ENCODE results near the gene SORT1. TPM values are rescaled to one million over a fixed set of nuclear protein-coding genes. Genes with fewer than 3 reads are reported as not detected.

The SORT1 gene
- total and polyA plus RNA-seq, 2 of the 13 experiments (the other 11 are each of a cell fraction or from before 2014, with no cell fraction given) = 32.4 to 93.0 TPM

DNA sequence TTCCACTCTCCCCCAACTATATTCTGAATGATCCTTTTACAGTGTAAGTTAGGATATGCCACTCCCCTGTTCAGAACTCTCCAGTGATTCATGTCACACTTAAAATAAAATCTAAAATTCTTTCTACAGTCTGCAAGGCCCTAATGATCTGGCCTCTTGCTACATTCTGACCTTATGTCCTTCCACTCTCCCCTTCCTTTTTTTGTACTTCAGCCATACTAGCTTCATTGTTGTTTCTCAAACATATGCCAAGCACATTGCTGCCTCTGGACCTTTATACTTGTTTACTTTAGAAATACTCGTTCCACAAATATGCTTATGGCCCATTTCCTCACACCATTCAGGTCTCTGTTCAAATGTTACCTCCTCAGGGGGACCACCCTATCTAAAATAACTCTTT is 43.4 kb upstream of the SORT1 start (continued):
- TF ChIP-seq, protein P1, sequence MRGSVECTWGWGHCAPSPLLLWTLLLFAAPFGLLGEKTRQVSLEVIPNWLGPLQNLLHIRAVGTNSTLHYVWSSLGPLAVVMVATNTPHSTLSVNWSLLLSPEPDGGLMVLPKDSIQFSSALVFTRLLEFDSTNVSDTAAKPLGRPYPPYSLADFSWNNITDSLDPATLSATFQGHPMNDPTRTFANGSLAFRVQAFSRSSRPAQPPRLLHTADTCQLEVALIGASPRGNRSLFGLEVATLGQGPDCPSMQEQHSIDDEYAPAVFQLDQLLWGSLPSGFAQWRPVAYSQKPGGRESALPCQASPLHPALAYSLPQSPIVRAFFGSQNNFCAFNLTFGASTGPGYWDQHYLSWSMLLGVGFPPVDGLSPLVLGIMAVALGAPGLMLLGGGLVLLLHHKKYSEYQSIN (CRISPR knock-in tag; IDR thresholded peaks at IDR 0.05; ENCODE audit: borderline replicate concordance) = no peak
- TF ChIP-seq SPEN (CRISPR knock-in tag; IDR thresholded peaks at IDR 0.05; ENCODE audit: low read depth) = no peak
- TF ChIP-seq ZFP1 (CRISPR knock-in tag; IDR thresholded peaks at IDR 0.05) = no peak
- TF ChIP-seq, protein P2, sequence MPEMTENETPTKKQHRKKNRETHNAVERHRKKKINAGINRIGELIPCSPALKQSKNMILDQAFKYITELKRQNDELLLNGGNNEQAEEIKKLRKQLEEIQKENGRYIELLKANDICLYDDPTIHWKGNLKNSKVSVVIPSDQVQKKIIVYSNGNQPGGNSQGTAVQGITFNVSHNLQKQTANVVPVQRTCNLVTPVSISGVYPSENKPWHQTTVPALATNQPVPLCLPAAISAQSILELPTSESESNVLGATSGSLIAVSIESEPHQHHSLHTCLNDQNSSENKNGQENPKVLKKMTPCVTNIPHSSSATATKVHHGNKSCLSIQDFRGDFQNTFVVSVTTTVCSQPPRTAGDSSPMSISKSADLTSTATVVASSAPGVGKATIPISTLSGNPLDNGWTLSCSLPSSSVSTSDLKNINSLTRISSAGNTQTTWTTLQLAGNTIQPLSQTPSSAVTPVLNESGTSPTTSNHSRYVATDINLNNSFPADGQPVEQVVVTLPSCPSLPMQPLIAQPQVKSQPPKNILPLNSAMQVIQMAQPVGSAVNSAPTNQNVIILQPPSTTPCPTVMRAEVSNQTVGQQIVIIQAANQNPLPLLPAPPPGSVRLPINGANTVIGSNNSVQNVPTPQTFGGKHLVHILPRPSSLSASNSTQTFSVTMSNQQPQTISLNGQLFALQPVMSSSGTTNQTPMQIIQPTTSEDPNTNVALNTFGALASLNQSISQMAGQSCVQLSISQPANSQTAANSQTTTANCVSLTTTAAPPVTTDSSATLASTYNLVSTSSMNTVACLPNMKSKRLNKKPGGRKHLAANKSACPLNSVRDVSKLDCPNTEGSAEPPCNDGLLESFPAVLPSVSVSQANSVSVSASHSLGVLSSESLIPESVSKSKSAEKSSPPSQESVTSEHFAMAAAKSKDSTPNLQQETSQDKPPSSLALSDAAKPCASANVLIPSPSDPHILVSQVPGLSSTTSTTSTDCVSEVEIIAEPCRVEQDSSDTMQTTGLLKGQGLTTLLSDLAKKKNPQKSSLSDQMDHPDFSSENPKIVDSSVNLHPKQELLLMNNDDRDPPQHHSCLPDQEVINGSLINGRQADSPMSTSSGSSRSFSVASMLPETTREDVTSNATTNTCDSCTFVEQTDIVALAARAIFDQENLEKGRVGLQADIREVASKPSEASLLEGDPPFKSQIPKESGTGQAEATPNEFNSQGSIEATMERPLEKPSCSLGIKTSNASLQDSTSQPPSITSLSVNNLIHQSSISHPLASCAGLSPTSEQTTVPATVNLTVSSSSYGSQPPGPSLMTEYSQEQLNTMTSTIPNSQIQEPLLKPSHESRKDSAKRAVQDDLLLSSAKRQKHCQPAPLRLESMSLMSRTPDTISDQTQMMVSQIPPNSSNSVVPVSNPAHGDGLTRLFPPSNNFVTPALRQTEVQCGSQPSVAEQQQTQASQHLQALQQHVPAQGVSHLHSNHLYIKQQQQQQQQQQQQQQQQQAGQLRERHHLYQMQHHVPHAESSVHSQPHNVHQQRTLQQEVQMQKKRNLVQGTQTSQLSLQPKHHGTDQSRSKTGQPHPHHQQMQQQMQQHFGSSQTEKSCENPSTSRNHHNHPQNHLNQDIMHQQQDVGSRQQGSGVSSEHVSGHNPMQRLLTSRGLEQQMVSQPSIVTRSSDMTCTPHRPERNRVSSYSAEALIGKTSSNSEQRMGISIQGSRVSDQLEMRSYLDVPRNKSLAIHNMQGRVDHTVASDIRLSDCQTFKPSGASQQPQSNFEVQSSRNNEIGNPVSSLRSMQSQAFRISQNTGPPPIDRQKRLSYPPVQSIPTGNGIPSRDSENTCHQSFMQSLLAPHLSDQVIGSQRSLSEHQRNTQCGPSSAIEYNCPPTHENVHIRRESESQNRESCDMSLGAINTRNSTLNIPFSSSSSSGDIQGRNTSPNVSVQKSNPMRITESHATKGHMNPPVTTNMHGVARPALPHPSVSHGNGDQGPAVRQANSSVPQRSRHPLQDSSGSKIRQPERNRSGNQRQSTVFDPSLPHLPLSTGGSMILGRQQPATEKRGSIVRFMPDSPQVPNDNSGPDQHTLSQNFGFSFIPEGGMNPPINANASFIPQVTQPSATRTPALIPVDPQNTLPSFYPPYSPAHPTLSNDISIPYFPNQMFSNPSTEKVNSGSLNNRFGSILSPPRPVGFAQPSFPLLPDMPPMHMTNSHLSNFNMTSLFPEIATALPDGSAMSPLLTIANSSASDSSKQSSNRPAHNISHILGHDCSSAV (CRISPR knock-in tag; IDR thresholded peaks at IDR 0.05; ENCODE audit: borderline replicate concordance) = no peak
- TF ChIP-seq HIVEP1 (CRISPR knock-in tag; IDR thresholded peaks at IDR 0.05) = no peak
- TF ChIP-seq, protein P3, sequence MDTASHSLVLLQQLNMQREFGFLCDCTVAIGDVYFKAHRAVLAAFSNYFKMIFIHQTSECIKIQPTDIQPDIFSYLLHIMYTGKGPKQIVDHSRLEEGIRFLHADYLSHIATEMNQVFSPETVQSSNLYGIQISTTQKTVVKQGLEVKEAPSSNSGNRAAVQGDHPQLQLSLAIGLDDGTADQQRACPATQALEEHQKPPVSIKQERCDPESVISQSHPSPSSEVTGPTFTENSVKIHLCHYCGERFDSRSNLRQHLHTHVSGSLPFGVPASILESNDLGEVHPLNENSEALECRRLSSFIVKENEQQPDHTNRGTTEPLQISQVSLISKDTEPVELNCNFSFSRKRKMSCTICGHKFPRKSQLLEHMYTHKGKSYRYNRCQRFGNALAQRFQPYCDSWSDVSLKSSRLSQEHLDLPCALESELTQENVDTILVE (CRISPR knock-in tag; IDR thresholded peaks at IDR 0.05) = no peak
- no peak for TF ChIP-seq ZNF672 (CRISPR knock-in tag; IDR thresholded peaks at IDR 0.05)
- TF ChIP-seq MIXL1 (CRISPR knock-in tag; IDR thresholded peaks at IDR 0.05) = peak; percentile 44; the same call in 1 of the 2 replicates
- TF ChIP-seq, protein P4, sequence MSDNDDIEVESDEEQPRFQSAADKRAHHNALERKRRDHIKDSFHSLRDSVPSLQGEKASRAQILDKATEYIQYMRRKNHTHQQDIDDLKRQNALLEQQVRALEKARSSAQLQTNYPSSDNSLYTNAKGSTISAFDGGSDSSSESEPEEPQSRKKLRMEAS (IDR thresholded peaks at IDR 0.05) = peak; percentile 54
- peak; percentile 35; the same call in 1 of the 2 replicates for TF ChIP-seq JUNB (CRISPR knock-in tag; IDR thresholded peaks at IDR 0.05; ENCODE audit: borderline replicate concordance)
- peak; percentile 89 for TF ChIP-seq GATAD2A (CRISPR knock-in tag; IDR thresholded peaks at IDR 0.05)
- TF ChIP-seq, protein P5, sequence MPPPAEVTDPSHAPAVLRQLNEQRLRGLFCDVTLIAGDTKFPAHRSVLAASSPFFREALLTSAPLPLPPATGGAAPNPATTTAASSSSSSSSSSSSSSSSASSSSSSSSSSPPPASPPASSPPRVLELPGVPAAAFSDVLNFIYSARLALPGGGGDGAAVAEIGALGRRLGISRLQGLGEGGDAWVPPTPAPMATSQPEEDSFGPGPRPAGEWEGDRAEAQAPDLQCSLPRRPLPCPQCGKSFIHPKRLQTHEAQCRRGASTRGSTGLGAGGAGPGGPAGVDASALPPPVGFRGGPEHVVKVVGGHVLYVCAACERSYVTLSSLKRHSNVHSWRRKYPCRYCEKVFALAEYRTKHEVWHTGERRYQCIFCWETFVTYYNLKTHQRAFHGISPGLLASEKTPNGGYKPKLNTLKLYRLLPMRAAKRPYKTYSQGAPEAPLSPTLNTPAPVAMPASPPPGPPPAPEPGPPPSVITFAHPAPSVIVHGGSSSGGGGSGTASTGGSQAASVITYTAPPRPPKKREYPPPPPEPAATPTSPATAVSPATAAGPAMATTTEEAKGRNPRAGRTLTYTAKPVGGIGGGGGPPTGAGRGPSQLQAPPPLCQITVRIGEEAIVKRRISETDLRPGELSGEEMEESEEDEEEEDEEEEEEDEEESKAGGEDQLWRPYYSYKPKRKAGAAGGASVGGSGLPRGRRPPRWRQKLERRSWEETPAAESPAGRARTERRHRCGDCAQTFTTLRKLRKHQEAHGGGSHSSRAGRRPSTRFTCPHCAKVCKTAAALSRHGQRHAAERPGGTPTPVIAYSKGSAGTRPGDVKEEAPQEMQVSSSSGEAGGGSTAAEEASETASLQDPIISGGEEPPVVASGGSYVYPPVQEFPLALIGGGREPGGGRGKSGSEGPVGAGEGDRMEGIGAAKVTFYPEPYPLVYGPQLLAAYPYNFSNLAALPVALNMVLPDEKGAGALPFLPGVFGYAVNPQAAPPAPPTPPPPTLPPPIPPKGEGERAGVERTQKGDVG (CRISPR knock-in tag; IDR thresholded peaks at IDR 0.05; ENCODE audit: borderline replicate concordance) = no peak
